ENCODE data around the gene MSLN. TPM values are rescaled to one million over a fixed set of nuclear protein-coding genes. Genes with fewer than 3 reads are reported as not detected.

Gene MSLN
- total RNA-seq, 6 donors from 2014 or later: 47.8 to 275 (median 121) TPM

DNA sequence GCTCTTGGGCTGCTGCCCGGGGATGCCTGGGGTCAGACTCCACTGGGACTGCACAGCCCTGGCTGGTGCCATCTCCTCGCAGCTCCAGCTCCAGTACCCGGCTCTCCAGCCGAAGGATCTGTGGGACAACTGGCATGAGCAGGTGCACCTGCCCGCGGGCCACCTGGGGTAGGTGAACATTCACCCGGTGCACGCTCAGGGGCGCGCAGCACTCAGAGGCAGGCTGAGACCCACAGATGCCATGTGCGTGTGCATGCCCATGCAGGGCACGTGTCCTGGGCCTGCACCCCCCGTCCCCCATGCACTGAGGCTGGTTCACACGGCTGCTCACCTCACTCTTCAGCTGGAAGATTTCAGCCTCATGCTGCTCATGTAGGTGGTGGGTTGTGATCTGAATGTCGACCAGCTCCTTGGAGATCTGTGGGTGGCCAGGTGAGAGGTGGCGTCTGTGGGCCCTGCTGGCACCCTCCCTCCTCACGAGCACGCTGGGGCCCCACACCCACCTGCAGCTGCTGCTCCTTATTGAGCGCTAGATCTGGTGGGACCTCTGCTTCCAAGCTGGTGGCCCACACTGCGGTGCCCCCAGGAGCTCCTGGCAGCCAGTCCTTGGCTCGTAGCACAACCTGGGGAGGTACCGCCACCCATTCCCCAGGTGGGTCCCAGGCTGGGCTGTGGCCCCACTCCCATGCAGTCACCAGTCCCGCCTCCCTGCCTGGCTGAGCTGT lies 34.9 kb upstream of the MSLN start:
- Histone ChIP-seq H3K4me1 (peaks cover 27 to 53% (median 41%) of the 10 kb centered on the region in 4 donors), H3K4me3 (peak overlapping the region in 2 of 4 donors; percentile 54 to 64), H3K9me3 (no peaks in the 10 kb centered on the region), H3K27ac (no peak overlapping the region), H3K36me3 (peaks cover 0 to 11% (median 4%) of the 10 kb centered on the region in 4 donors), H3K27me3 (peaks cover 0 to 29% (median 17%) of the 10 kb centered on the region in 4 donors)
- DNase-seq: peak in 1 of 2 donors; percentile 78
- WGBS, 2 donors: 58 to 74% methylated on average over 3 to 13 of the region's 23 CpGs
- TF ChIP-seq, protein P1, sequence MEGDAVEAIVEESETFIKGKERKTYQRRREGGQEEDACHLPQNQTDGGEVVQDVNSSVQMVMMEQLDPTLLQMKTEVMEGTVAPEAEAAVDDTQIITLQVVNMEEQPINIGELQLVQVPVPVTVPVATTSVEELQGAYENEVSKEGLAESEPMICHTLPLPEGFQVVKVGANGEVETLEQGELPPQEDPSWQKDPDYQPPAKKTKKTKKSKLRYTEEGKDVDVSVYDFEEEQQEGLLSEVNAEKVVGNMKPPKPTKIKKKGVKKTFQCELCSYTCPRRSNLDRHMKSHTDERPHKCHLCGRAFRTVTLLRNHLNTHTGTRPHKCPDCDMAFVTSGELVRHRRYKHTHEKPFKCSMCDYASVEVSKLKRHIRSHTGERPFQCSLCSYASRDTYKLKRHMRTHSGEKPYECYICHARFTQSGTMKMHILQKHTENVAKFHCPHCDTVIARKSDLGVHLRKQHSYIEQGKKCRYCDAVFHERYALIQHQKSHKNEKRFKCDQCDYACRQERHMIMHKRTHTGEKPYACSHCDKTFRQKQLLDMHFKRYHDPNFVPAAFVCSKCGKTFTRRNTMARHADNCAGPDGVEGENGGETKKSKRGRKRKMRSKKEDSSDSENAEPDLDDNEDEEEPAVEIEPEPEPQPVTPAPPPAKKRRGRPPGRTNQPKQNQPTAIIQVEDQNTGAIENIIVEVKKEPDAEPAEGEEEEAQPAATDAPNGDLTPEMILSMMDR (IDR thresholded peaks at IDR 0.05): no peak
- peak in 1 of 4 donors; percentile 0 for TF ChIP-seq POLR2A (IDR thresholded peaks at IDR 0.05)
- no peak for ATAC-seq (ENCODE audit: low FRiP score in 2 of 2)

DNA sequence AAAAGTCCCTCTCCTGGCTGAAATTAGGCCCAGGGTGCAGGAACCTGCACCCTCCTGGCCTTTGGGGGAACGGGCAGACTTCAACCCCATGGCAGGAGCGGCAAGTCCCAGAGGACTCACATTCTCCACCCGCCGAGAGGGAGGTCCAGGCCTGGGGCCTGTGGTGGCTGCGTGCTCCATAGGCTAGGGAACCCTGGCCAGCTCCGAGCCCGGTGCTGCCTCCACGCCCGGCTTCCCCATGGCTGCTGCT lies 34.4 kb upstream of the MSLN start:
- TF ChIP-seq, protein P1 (IDR thresholded peaks at IDR 0.05): no peak
- TF ChIP-seq POLR2AphosphoS5 (IDR thresholded peaks at IDR 0.05) (no peak), EP300 (IDR thresholded peaks at IDR 0.05) (no peak), POLR2A (IDR thresholded peaks at IDR 0.05) (peak in 1 of 4 donors; percentile 5)

DNA sequence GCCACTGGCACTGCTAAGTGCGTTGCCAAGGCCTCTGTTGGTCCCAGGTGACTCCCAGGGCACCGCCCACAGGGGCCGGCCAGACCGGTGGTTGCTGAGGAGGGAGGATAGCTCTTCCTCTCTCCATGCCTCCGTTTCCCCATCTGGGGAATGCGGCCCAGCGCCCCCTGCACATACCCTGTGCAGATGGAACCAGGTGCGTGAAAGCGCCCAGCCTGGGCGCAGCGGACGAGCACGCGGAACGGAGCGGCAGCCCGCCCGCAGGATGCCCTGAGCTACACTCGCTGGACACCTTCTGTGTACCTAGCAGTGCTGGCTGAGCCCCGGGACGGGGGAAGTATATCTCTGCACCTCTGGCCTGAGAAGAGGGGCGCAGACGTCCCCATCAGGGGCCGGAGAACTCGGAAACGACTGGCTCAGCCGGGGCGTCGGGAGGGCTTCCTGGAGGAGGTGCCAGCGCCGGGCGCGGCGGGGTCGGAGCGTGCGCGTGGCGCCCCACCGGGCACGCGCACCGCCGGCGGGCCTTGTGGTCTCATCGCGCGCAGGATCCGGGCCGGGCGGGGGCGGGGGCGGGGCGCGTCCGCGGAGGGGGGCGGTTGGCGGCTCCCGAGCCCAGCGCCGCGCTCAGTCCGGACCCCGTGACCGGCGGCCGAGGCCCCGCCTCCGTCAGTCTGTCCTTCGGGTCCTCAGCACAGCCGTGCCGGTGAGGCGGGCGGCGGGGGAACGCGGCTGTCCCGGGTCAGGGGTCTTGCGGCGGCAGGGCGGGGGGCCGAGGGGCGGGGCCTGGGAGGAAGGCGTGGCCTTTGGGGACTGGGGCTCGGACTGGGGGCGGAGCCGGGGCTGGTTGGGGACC lies 33.9 kb upstream of the MSLN start, which contains the start of the genes CCDC78 and HAGHL:
Gene CCDC78 (minus strand): TSS at position 6 of the 853 bp plus-strand sequence. CDS start 76 bp downstream, outside the sequence.
Gene HAGHL (plus strand): TSS at position 669 of the 853 bp plus-strand sequence. CDS start 404 bp downstream, outside the sequence.
- Histone ChIP-seq H3K4me3 (peak within 1 kb of the TSS; percentile 30 to 65 (median 59)), H3K4me1 (peaks cover 24 to 46% (median 35%) of the 10 kb centered on the region in 4 donors), H3K9me3 (no peaks in the 10 kb centered on the region), H3K27ac (peak within 1 kb of the TSS in 2 of 4 donors; percentile 52 to 53), H3K27me3 (peaks cover 0 to 29% (median 17%) of the 10 kb centered on the region in 4 donors), H3K36me3 (peaks cover 0 to 13% (median 8%) of the 10 kb centered on the region in 4 donors)
- TF ChIP-seq, protein P1 (IDR thresholded peaks at IDR 0.05): no peak
- TF ChIP-seq EP300 (IDR thresholded peaks at IDR 0.05): no peak
- TF ChIP-seq POLR2AphosphoS5 (IDR thresholded peaks at IDR 0.05): no peak
- peak in 2 of 4 donors; percentile 2 to 48 for TF ChIP-seq POLR2A (IDR thresholded peaks at IDR 0.05)
- 7% methylated on average over 23 of the region's 88 CpGs; no CpG with 5 or more reads in 1 of the 2 donors for WGBS, 2 donors
- DNase-seq (peak; percentile 51 to 95), ATAC-seq (ENCODE audit: low FRiP score in 2 of 2) (peak in 1 of 2 donors; percentile 48)

More for the DNA sequence above, 34.4 kb upstream of the MSLN start:
- no peak for DNase-seq
- ATAC-seq (ENCODE audit: low FRiP score in 2 of 2): no peak
- H3K4me3 ChIP-seq: peak overlapping the region in 3 of 4 donors; percentile 54 to 65 (median 64)
- WGBS, 2 donors: 44 to 46% methylated on average over 5 of the region's 9 CpGs
- H3K36me3 ChIP-seq: peaks cover 0 to 11% (median 6%) of the 10 kb centered on the region in 4 donors
- H3K27ac ChIP-seq: no peak overlapping the region
- peaks cover 0 to 29% (median 17%) of the 10 kb centered on the region in 4 donors for H3K27me3 ChIP-seq
- peaks cover 27 to 50% (median 40%) of the 10 kb centered on the region in 4 donors for H3K4me1 ChIP-seq
- H3K9me3 ChIP-seq: no peaks in the 10 kb centered on the region

DNA sequence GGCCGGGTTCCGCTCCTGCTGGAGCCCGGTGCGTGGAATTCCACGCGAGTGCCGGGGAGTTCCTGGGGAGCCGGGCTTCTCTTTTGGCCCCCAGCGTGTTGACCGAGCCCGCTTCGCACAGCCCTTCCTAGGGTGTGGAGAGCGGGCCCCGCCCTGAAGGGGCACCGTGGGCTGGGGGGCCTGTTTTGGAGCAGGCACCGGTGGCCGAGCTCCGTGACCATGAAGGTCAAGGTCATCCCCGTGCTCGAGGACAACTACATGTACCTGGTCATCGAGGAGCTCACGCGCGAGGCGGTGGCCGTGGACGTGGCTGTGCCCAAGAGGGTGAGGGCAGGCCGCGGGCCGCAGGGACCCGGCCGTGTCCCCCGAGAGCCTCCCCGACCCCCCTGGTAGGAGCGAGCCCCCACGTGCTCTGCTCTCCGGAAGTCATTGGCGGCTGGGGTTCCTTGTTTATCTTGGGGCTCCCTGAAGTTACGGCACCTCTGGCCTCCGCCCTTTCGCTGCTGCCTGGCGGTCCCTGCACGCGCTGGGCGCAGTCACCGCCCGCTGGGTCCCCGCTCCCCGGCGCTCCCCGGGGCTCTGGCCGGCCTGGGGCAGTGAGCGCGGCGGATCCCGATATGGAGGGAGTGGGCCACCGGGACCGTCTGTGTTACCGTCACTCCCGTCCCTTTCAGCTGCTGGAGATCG lies 33.1 kb upstream of the MSLN start:
- Histone ChIP-seq H3K4me3 (peak overlapping the region; percentile 30 to 65 (median 59)), H3K9me3 (no peaks in the 10 kb centered on the region), H3K36me3 (peaks cover 0 to 18% (median 11%) of the 10 kb centered on the region in 4 donors), H3K4me1 (peaks cover 20 to 38% (median 28%) of the 10 kb centered on the region in 4 donors), H3K27ac (peak overlapping the region in 2 of 4 donors; percentile 52 to 53), H3K27me3 (peaks cover 0 to 29% (median 17%) of the 10 kb centered on the region in 4 donors)
- ATAC-seq (ENCODE audit: low FRiP score in 2 of 2): peak in 1 of 2 donors; percentile 6
- DNase-seq: peak in 1 of 2 donors; percentile 86
- WGBS, 2 donors: 1% methylated on average over 19 of the region's 61 CpGs; no CpG with 5 or more reads in 1 of the 2 donors
- peak in 1 of 4 donors; percentile 3 for TF ChIP-seq POLR2A (IDR thresholded peaks at IDR 0.05)
- TF ChIP-seq, protein P1 (IDR thresholded peaks at IDR 0.05): no peak

Measured in upper lobe of left lung (tissue), 6 donors.